Liver (tissue), 9 donors: ENCODE measurements around the gene OSBPL10. TPM values are rescaled to one million over a fixed set of nuclear protein-coding genes. Genes with fewer than 3 reads are reported as not detected.
"Not testable (repeated sequence)": the region's sequence is repeated elsewhere in the genome, so short reads cannot be mapped to it uniquely, and the experiment has no call there.

Experiments
- DNase-seq: peaks from one replicate; pipeline ENCODE4 v3.0.0-alpha.2; 2017; ENCODE audit warnings: low spot score
- H3K27ac ChIP-seq, 2 donors: one replicate each; pipeline ENCODE4 v1.7.0; 2013; ENCODE audit warnings: inconsistent platforms in 2 of 2, low read length in 2 of 2, control low read depth in 1 of 2, low read depth in 1 of 2, mild to moderate bottlenecking in 1 of 2
- H3K27me3 ChIP-seq, 4 donors: one replicate each; pipeline versions ENCODE4 v1.6.1 to v1.7.0; 2013; ENCODE audit warnings: low read length in 3 of 4, inconsistent platforms in 1 of 4, mild to moderate bottlenecking in 1 of 4, moderate library complexity in 1 of 4; ENCODE audit not compliant: control insufficient read depth in 4 of 4, insufficient read depth in 4 of 4
- H3K36me3 ChIP-seq, 4 donors: one replicate each; pipeline versions ENCODE4 v1.6.1 to v1.7.0; 2013; ENCODE audit warnings: low read length in 3 of 4, mild to moderate bottlenecking in 3 of 4, low read depth in 1 of 4, moderate library complexity in 1 of 4; ENCODE audit not compliant: control insufficient read depth in 4 of 4, insufficient read depth in 3 of 4
- H3K4me1 ChIP-seq, 4 donors: one replicate each; pipeline versions ENCODE4 v1.6.1 to v1.7.0; 2013; ENCODE audit warnings: low read length in 3 of 4, mild to moderate bottlenecking in 3 of 4, moderate library complexity in 1 of 4; ENCODE audit not compliant: control insufficient read depth in 4 of 4, insufficient read depth in 4 of 4
- H3K4me3 ChIP-seq, 3 donors: one replicate each; pipeline versions ENCODE4 v1.6.1 to v1.7.0; 2013; ENCODE audit warnings: low read length in 3 of 3, control low read depth in 1 of 3, low read depth in 1 of 3, mild to moderate bottlenecking in 1 of 3
- H3K9ac ChIP-seq, 2 donors: one replicate each; pipeline ENCODE4 v1.7.0; 2013; ENCODE audit warnings: low read length in 2 of 2, mild to moderate bottlenecking in 2 of 2, moderate library complexity in 2 of 2, control low read depth in 1 of 2, low read depth in 1 of 2
- H3K9me3 ChIP-seq, 4 donors: one replicate each; pipeline versions ENCODE4 v1.6.1 to v1.7.0; 2013; ENCODE audit warnings: low read length in 3 of 4; ENCODE audit not compliant: control insufficient read depth in 4 of 4
- FOXA1 ChIP-seq: IDR thresholded peaks from 2 replicates; pipeline ENCODE4 v1.6.1; 2016; ENCODE audit warnings: antibody characterized with exemption
- FOXA2 ChIP-seq: IDR thresholded peaks from 2 replicates; pipeline ENCODE4 v1.6.1; 2016; ENCODE audit warnings: antibody characterized with exemption
- HNF4A ChIP-seq, 2 donors: conservative IDR thresholded peaks; 2 replicates each; pipeline ENCODE4 v1.6.1; 2016; ENCODE audit warnings: antibody characterized with exemption in 2 of 2, mild to moderate bottlenecking in 2 of 2
- HNF4G ChIP-seq: IDR thresholded peaks from 2 replicates; pipeline ENCODE4 v1.6.1; 2016; ENCODE audit warnings: antibody characterized with exemption
- JUND ChIP-seq, 2 donors: IDR thresholded peaks; 2 replicates each; pipeline ENCODE4 v1.6.1; 2016; ENCODE audit warnings: antibody characterized with exemption in 2 of 2
- MAX ChIP-seq: IDR thresholded peaks from 2 replicates; pipeline ENCODE4 v1.6.1; 2016; ENCODE audit warnings: antibody characterized with exemption
- NR2F2 ChIP-seq: IDR thresholded peaks from 2 replicates; pipeline ENCODE4 v1.6.1; 2016; ENCODE audit warnings: antibody characterized with exemption
- RAD21 ChIP-seq, 2 donors: IDR thresholded peaks; 2 replicates each; pipeline ENCODE4 v1.6.1; 2016; ENCODE audit warnings: antibody characterized with exemption in 2 of 2, mild to moderate bottlenecking in 2 of 2
- REST ChIP-seq: IDR thresholded peaks from 2 replicates; pipeline ENCODE4 v1.6.1; 2016; ENCODE audit warnings: antibody characterized with exemption, mild to moderate bottlenecking
- SP1 ChIP-seq: IDR thresholded peaks from 2 replicates; pipeline ENCODE4 v1.6.1; 2018; ENCODE audit warnings: antibody characterized with exemption, mild to moderate bottlenecking
- TAF1 ChIP-seq: conservative IDR thresholded peaks from 2 replicates; pipeline ENCODE4 v1.6.1; 2016; ENCODE audit warnings: antibody characterized with exemption, mild to moderate bottlenecking
- YY1 ChIP-seq: IDR thresholded peaks from 2 replicates; pipeline ENCODE4 v1.6.1; 2016; ENCODE audit warnings: antibody characterized with exemption, mild to moderate bottlenecking
- ZBTB33 ChIP-seq: IDR thresholded peaks from 2 replicates; pipeline ENCODE4 v1.6.1; 2016; ENCODE audit warnings: antibody characterized with exemption
- WGBS: extraction: QIAGEN DNeasy Blood & Tissue Kit; methylation state at CpG from one replicate; pipeline ENCODE4 v1.1.7; 2013; 5-methylcytosine and 5-hydroxymethylcytosine counted together
- polyA plus RNA-seq, 2 donors: library from polyadenylated mRNA; stranded (reverse) in 1 of 2; unstranded in 1 of 2; fragments of 200-250 nt in 1 of 2; fragments of >200 nt in 1 of 2; fragmentation: Nextera tagmentation in 1 of 2; extraction: Ambion mirVana in 1 of 2; gene quantifications; one replicate each; pipeline versions ENCODE4 v1.2.1 to v1.2.3, GENCODE V29; 2013 to 2015
- total RNA-seq, 2 donors: library from RNA; depleted of rRNA; stranded (reverse); fragments of >200 nt; gene quantifications; one replicate each; pipeline ENCODE4 v1.2.3, GENCODE V29; 2014
- donor health status: healthy.
- donor health status: healthy.
- donor health status: healthy.
- donor health status: healthy.
- donor health status: healthy.

Gene OSBPL10
- total and polyA plus RNA-seq, 4 donors, result 0.75 to 4.0 (median 1.7) TPM

- Histone ChIP-seq H3K4me1 (no peaks in the 10 kb centered on the region), H3K9me3 (peaks cover 0 to 7% (median 0%) of the 10 kb centered on the region in 4 donors), H3K9ac (no peak overlapping the region), H3K27ac (no peak overlapping the region), H3K27me3 (peaks cover 0 to 3% (median 2%) of the 10 kb centered on the region in 4 donors), H3K36me3 (no peaks in the 10 kb centered on the region), H3K4me3 (no peak overlapping the region)
- TF ChIP-seq FOXA1, result no peak
- no peak for TF ChIP-seq MAX
- no peak for TF ChIP-seq SP1
- TF ChIP-seq YY1, result no peak
- no peak for TF ChIP-seq NR2F2
- TF ChIP-seq FOXA2, result no peak
- no peak for TF ChIP-seq ZBTB33
- TF ChIP-seq JUND (IDR thresholded peaks at IDR 0.05), result no peak
- TF ChIP-seq REST, result no peak
- no peak for TF ChIP-seq RAD21 (IDR thresholded peaks at IDR 0.05)
- TF ChIP-seq HNF4G, result no peak
- DNase-seq, result no peak
- 77% methylated on average over 1 of the region's 1 CpG for WGBS
Measured at GRCh38 chr3:31996195-31996594, 15.1 kb upstream of the OSBPL10 start.

GRCh38 chr3:31995026-31995425 is 14.0 kb upstream of the OSBPL10 start:
- peaks cover 4 to 11% (median 5%) of the 10 kb centered on the region in 4 donors for H3K9me3 ChIP-seq

GRCh38 chr3:31993843-31994242 is 12.8 kb upstream of the OSBPL10 start:
- 96% methylated on average over 1 of the region's 1 CpG for WGBS
- H3K27me3 ChIP-seq, result peaks cover 0 to 3% (median 1%) of the 10 kb centered on the region in 4 donors
- H3K36me3 ChIP-seq, result no peaks in the 10 kb centered on the region
- TF ChIP-seq HNF4G (no peak), SP1 (no peak), FOXA2 (no peak), ZBTB33 (no peak), MAX (no peak), REST (no peak), RAD21 (IDR thresholded peaks at IDR 0.05) (no peak), TAF1 (no peak), HNF4A (conservative IDR thresholded peaks at IDR 0.05) (no peak), FOXA1 (no peak), YY1 (no peak), JUND (IDR thresholded peaks at IDR 0.05) (no peak)

More at GRCh38 chr3:31995026-31995425, 14.0 kb upstream of the OSBPL10 start:
- H3K27me3 ChIP-seq, DNase-seq, H3K9ac ChIP-seq, H3K4me3 ChIP-seq, H3K27ac ChIP-seq, H3K36me3 ChIP-seq, H3K4me1 ChIP-seq: not testable (repeated sequence)
- WGBS, result 70% methylated on average over 5 of the region's 5 CpGs

More at GRCh38 chr3:31993843-31994242, 12.8 kb upstream of the OSBPL10 start:
- no peaks in the 10 kb centered on the region for H3K4me1 ChIP-seq
- no peak for DNase-seq
- no peak overlapping the region for H3K27ac ChIP-seq
- no peak overlapping the region for H3K9ac ChIP-seq
- no peak overlapping the region for H3K4me3 ChIP-seq
- H3K9me3 ChIP-seq, result peaks cover 4 to 15% (median 10%) of the 10 kb centered on the region in 4 donors
